HG03175 (cell line): ENCODE data around the gene TARS2.

Source experiments
- ATAC-seq: cut with Tn5 transposase; IDR thresholded peaks from one replicate; pipeline ENCODE4 v1.9.1; 2021; ENCODE audit warnings: mild to moderate bottlenecking, moderate library complexity; ENCODE audit not compliant: unreplicated experiment

TARS2 gene

DNA sequence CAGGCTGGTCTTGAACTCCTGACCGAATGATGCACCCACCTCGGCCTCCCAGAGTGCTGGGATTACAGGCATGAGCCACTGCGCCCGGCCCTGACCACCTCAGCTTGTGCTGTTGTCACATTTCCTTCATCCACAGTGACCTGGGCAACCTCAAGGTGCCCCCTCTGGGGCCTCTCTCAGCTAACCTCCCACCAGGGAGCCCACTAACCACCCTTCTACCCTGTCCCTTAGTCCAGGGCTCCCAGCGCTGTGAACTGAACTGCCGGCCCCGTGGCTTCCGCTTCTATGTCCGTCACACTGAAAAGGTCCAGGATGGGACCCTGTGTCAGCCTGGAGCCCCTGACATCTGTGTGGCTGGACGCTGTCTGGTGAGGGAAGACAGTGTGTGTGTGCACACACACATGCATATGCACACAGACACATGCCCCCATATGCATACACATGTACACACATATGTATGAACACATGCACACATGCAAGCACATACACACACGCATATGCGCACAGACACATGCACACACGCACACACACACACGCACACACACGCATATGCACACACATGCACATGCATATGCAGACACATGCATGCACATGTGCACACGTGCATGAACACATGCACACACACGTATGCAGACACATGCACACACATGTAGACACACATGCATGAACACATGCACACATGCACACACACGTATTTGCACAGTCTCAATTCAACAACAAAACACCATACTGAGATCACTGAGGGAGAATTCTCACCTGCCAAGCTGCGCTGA, 68.2 kb downstream of the TARS2 start:
- no peak for ATAC-seq

DNA sequence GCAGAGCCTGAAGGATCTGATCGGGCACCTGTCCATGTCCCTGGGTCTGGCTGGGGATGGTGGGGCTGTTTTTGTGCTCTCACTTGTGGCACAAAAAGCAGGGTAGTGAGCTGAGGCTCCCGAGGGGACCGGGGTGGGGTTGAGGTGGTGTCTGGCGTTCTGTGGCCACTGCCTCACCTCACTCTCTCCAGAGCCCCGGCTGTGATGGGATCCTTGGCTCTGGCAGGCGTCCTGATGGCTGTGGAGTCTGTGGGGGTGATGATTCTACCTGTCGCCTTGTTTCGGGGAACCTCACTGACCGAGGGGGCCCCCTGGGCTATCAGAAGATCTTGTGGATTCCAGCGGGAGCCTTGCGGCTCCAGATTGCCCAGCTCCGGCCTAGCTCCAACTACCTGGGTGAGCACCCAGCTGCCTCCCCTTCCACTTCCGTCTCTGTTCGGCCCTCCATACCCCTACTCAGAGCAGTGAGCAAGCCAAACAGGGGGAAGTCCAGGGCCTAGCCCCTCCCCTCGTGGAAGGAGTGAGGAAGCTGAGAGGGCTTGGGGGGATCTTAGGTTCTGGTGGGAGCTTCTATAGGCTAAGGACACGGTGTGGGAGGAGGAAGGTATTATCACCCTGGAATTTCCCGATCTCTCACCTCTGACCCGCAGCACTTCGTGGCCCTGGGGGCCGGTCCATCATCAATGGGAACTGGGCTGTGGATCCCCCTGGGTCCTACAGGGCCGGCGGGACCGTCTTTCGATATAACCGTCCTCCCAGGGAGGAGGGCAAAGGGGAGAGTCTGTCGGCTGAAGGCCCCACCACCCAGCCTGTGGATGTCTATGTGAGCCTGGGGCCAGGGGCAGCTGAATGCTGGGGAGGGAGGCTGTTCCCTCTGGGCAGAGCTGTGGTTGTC, 69.0 kb downstream of the TARS2 start:
- no peak for ATAC-seq

- no peak for ATAC-seq
Observed at GRCh38 chr1:150557065-150557600, 69.9 kb downstream of the TARS2 start.
